Gastroesophageal sphincter (tissue), 3 donors: Measurements from ENCODE around the gene ATG16L1.

Source experiments
- EP300 ChIP-seq: sonication (generic); formaldehyde crosslinking; IDR thresholded peaks from one replicate; pipeline ENCODE4 v1.6.1; 2017; ENCODE audit warnings: antibody characterized with exemption, mild to moderate bottlenecking
- POLR2AphosphoS5 ChIP-seq: sonication (generic); formaldehyde crosslinking; IDR thresholded peaks from one replicate; pipeline ENCODE4 v1.6.1; 2017; ENCODE audit warnings: antibody characterized with exemption
- TF ChIP-seq, protein P1 (sequence below), 4 experiments: fragments of 200-600 bp in 2 of 4; fragments of 450-650 bp in 2 of 4; sonication (generic) in 1 of 4; IDR thresholded peaks; one replicate each; pipeline ENCODE4 v1.5.1; 2017 to 2019; ENCODE audit warnings: antibody characterized with exemption in 4 of 4, mild to moderate bottlenecking in 2 of 4, moderate library complexity in 2 of 4

DNA sequence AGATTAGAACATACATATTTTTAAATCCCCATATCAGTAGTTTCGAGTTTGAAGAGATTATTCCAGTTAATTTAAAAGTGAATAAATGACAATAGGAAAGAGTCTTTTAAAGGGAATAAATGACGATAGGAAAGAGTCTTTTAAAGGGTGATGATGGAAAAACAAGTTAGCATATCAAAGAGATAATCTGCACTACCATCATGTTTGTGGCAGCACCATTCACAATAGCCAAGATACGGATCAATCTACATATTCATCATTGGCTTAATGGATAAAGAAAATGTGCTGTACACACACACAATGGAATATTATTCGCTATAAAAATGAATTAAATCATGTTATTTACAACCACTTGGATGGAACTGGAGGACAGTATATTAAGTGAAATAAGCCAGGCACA lies 15.0 kb downstream of the ATG16L1 start:
- TF ChIP-seq, protein P1, sequence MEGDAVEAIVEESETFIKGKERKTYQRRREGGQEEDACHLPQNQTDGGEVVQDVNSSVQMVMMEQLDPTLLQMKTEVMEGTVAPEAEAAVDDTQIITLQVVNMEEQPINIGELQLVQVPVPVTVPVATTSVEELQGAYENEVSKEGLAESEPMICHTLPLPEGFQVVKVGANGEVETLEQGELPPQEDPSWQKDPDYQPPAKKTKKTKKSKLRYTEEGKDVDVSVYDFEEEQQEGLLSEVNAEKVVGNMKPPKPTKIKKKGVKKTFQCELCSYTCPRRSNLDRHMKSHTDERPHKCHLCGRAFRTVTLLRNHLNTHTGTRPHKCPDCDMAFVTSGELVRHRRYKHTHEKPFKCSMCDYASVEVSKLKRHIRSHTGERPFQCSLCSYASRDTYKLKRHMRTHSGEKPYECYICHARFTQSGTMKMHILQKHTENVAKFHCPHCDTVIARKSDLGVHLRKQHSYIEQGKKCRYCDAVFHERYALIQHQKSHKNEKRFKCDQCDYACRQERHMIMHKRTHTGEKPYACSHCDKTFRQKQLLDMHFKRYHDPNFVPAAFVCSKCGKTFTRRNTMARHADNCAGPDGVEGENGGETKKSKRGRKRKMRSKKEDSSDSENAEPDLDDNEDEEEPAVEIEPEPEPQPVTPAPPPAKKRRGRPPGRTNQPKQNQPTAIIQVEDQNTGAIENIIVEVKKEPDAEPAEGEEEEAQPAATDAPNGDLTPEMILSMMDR (IDR thresholded peaks at IDR 0.05): no peak
- no peak for TF ChIP-seq EP300
- TF ChIP-seq POLR2AphosphoS5: no peak
